Stimulated activated CD8-positive, alpha-beta memory T cell treated with anti-CD3 and anti-CD28 coated beads, Interleukin-12 subunit alpha, Interleukin-12 subunit beta, amount 100 ng/mL, for 24 hours (primary cell): Measurements from ENCODE around the gene SLC34A3.

Source experiments
- DNase-seq: peaks from one replicate; pipeline ENCODE4 v3.0.0-alpha.2; 2020; ENCODE audit errors: extremely low read depth

Gene SLC34A3

GRCh38 chr9:137195525-137196220 is 35.0 kb upstream of the SLC34A3 start:
- no peak for DNase-seq

- no peak for DNase-seq
Observed at GRCh38 chr9:137198051-137198901, 32.4 kb upstream of the SLC34A3 start.

- DNase-seq = no peak
Observed at GRCh38 chr9:137198902-137199283, 31.8 kb upstream of the SLC34A3 start.

- DNase-seq = no peak
Observed at GRCh38 chr9:137199411-137200121, 31.1 kb upstream of the SLC34A3 start.

- DNase-seq = peak; percentile 98
Observed at GRCh38 chr9:137200311-137201204, 30.1 kb upstream of the SLC34A3 start, which contains the start of gene TPRN. TPRN (minus strand) TSS chr9:137200741; CDS start chr9:137200711, 30 bp downstream.

- DNase-seq = no peak
Observed at GRCh38 chr9:137201205-137201868, 29.4 kb upstream of the SLC34A3 start.

- no peak for DNase-seq
Observed at GRCh38 chr9:137202966-137203365, 27.7 kb upstream of the SLC34A3 start.

GRCh38 chr9:137204731-137205125 is 26.0 kb upstream of the SLC34A3 start:
- no peak for DNase-seq

- DNase-seq = peak; percentile 93
Observed at GRCh38 chr9:137205126-137206069, 25.3 kb upstream of the SLC34A3 start, which contains the start of the genes NDOR1 and TMEM203. NDOR1 (plus strand) TSS chr9:137205700; CDS start chr9:137205778, 78 bp downstream. TMEM203 (minus strand) TSS chr9:137205648; CDS start chr9:137205414, 234 bp downstream.

GRCh38 chr9:137206602-137207001 is 24.1 kb upstream of the SLC34A3 start:
- DNase-seq = no peak

- no peak for DNase-seq
Observed at GRCh38 chr9:137211532-137211931, 19.2 kb upstream of the SLC34A3 start.

GRCh38 chr9:137212520-137212919 is 18.2 kb upstream of the SLC34A3 start:
- DNase-seq = no peak

GRCh38 chr9:137213160-137214060 is 17.3 kb upstream of the SLC34A3 start:
- no peak for DNase-seq

GRCh38 chr9:137214620-137215019 is 16.1 kb upstream of the SLC34A3 start:
- DNase-seq = no peak

GRCh38 chr9:137215196-137215986 is 15.3 kb upstream of the SLC34A3 start:
- no peak for DNase-seq

- no peak for DNase-seq
Observed at GRCh38 chr9:137216188-137216965, 14.3 kb upstream of the SLC34A3 start.
